NB4 (cell line): Measurements from ENCODE around the gene TECTB.

ENCODE experiments used
- DNase-seq: peaks from one replicate; pipeline ENCODE4 v3.0.0; 2010; ENCODE audit warnings: low read depth
- H3K4me3 ChIP-seq: one replicate; pipeline ENCODE4 v1.5.1; 2011; ENCODE audit warnings: mild to moderate bottlenecking, low read depth, low read length, moderate library complexity
- MYC ChIP-seq: IDR thresholded peaks from 2 replicates; pipeline ENCODE4 v1.6.1; 2011; ENCODE audit warnings: low read depth, low read length
- POLR2A ChIP-seq: IDR thresholded peaks from 2 replicates; pipeline ENCODE4 v1.6.1; 2011; ENCODE audit warnings: mild to moderate bottlenecking; ENCODE audit not compliant: insufficient read length; ENCODE audit errors: extremely low read depth
- TF ChIP-seq, protein P1 (sequence below): IDR thresholded peaks from 2 replicates; pipeline ENCODE4 v1.6.1; 2011; ENCODE audit warnings: low read depth, low read length
- TF ChIP-seq, protein P2 (sequence below): IDR thresholded peaks from one replicate; pipeline ENCODE4 v1.5.1; 2012; ENCODE audit warnings: low read depth, low read length

The TECTB gene

DNA sequence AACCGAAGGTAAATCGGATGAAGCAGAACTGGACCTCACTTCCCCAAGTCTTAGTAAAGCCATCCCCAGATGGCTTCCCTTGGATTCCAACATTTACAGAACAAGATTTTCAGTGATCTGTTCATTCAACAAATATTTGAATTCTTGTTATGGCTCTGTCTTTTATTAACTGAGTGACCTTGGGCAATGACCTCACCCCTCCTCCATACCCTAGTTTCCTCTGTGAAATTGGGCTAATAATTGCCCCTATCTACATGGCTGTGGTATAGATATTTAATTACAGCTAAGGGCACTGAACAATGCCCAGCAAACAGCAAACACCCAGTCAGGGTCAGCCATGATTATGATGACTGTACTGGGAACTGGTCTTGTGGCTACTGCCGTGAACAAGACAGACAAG is 19.1 kb downstream of the TECTB start:
- no peak overlapping the region for H3K4me3 ChIP-seq
- no peak for DNase-seq
- no peak for TF ChIP-seq POLR2A
- TF ChIP-seq, protein P1, sequence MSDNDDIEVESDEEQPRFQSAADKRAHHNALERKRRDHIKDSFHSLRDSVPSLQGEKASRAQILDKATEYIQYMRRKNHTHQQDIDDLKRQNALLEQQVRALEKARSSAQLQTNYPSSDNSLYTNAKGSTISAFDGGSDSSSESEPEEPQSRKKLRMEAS: no peak
- TF ChIP-seq, protein P2, sequence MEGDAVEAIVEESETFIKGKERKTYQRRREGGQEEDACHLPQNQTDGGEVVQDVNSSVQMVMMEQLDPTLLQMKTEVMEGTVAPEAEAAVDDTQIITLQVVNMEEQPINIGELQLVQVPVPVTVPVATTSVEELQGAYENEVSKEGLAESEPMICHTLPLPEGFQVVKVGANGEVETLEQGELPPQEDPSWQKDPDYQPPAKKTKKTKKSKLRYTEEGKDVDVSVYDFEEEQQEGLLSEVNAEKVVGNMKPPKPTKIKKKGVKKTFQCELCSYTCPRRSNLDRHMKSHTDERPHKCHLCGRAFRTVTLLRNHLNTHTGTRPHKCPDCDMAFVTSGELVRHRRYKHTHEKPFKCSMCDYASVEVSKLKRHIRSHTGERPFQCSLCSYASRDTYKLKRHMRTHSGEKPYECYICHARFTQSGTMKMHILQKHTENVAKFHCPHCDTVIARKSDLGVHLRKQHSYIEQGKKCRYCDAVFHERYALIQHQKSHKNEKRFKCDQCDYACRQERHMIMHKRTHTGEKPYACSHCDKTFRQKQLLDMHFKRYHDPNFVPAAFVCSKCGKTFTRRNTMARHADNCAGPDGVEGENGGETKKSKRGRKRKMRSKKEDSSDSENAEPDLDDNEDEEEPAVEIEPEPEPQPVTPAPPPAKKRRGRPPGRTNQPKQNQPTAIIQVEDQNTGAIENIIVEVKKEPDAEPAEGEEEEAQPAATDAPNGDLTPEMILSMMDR: no peak
- TF ChIP-seq MYC: no peak

DNA sequence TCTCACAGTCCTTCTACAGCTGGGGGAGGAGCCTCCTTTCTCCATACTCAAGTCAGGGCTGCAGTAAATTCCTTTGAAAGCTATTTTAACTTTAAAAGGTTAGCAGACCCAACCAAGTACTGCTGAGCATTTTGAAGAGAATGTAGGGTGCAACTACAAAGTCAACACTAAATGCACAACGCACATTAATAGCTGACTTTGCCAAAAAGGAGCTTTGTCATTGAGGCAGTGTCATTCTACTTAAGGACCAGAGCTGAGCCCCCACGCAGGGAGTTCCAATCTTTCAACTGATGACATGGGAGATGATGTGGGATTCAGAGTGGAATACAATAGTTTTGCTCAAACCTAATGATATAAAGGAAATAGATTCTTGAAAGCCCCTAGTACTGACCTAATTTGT is 20.3 kb downstream of the TECTB start:
- TF ChIP-seq MYC (no peak), POLR2A (no peak)
- TF ChIP-seq, protein P1: no peak
- TF ChIP-seq, protein P2: no peak
- no peak overlapping the region for H3K4me3 ChIP-seq
- no peak for DNase-seq

DNA sequence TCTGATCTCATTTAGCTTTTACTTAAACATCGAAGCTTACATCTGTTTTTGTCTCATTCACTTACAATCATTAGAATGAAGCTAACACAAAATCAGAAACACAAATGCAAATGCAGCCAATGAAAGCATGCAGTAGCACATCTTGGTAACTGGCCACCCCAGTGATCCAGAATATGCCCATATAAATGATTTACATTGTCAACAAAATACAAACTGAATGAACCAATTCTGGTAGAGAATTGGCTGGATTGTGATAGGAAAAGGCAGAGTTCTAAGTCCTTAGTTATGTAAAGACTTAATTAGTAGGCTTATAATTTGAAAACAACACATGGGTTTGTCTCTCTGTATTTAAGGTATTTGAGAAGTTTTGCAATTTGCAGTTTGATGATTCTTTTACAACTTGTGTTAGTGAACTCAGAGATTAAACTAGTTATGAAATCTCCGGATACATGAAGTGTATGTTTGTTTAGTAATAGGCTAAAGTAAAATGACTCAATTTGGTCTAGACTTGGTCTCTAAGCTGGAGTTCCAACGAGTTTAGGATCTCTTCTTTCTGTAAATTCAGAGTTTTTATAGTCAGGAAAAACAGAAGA is 21.2 kb downstream of the TECTB start:
- DNase-seq: no peak
- no peak overlapping the region for H3K4me3 ChIP-seq
- TF ChIP-seq, protein P2: no peak
- no peak for TF ChIP-seq MYC
- TF ChIP-seq, protein P1: no peak
- no peak for TF ChIP-seq POLR2A

DNA sequence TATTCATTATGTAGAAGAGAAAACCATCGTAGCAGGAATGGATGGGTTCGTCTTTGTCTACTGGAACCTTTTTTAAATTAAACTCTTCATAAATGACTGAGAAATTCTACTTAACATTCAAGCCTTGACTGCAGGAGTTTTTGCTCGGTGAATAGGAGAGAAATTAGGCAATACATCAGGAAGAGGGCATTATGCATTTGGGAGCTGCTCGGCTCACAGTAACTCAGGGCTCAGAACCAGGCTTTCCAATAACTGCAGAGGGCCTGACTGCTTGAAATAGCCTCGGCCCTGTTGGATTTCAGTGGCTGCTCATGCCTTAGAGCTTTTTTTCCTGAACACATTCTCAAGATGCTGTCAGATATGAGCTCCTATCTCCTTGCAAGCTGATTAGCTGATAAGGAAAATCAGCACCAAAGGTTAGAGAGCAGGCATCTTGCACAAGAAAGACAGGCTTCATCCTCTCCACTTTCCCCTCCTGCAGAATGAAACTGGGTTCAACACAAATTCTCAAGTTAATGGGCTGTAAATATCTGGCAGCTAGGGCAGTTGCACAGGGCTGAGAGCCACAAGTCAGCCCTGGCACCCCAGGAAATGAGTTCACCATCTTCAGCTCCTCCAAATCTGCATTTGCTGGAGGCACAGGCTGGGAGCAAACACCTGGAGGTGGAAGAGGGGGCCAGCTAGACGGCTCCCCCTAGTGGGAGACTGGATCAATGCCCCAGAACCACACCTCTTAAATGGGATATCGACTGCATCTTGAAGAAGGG is 24.3 kb downstream of the TECTB start:
- TF ChIP-seq, protein P2: peak; percentile 86
- TF ChIP-seq, protein P1: no peak
- H3K4me3 ChIP-seq: no peak overlapping the region
- peak; percentile 56 for DNase-seq

DNA sequence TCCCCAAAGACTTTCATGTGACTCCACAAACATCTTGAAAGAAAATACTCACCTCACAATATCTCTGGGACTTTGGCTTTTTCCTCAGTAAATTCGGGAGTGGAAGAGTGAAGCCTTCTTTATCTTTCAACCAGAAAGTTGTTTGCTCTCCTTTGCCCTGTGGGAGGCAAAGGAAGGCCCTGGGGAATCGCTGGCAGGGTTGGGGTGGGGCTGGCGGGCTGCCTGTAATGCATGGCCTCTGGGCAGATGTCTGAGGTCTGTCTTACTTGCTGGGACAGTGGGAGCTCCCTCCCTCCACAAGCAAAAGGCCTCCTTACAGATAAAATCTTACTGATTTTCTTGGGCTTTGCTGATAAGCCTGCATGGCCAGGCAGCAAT is 24.9 kb downstream of the TECTB start:
- DNase-seq: no peak
- no peak overlapping the region for H3K4me3 ChIP-seq
- TF ChIP-seq POLR2A (no peak), MYC (no peak)
- TF ChIP-seq, protein P1: no peak
- TF ChIP-seq, protein P2: no peak

DNA sequence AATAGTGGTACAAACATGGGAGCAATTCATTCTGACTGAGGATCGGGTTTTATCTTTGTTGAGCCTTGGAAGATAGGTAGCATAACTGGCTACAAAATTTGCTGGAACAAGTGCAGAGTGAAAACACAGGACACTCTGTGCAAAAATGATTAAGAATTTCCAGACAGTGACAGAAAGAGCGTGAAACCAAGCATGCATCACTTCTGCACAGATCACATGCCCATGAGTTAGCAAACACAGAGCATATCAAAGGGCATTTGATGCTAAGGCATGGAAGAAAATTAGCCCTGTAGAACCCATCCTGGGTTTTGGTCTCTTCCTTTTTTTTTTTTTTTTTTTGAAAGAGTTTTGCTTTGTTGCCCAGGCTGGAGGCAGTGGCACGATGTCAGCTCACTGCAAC is 28.3 kb downstream of the TECTB start:
- H3K4me3 ChIP-seq: no peak overlapping the region
- TF ChIP-seq POLR2A (no peak), MYC (no peak)
- TF ChIP-seq, protein P2: no peak
- no peak for DNase-seq
